Esophagus squamous epithelium (tissue), 5 donors: ENCODE results near the gene SRC. TPM values are rescaled to one million over a fixed set of nuclear protein-coding genes. Genes with fewer than 3 reads are reported as not detected.

Source experiments
- DNase-seq: peaks from one replicate; lab custom pipeline; 2025; lab: John Stamatoyannopoulos, UW
- H3K27ac ChIP-seq, 4 donors: fragments of 200-600 bp; sonication (generic); one replicate each; pipeline ENCODE4 v1.5.1; 2016 to 2019; ENCODE audit warnings: mild to moderate bottlenecking in 1 of 4
- H3K27me3 ChIP-seq, 4 donors: fragments of 200-600 bp; sonication (generic); 1 replicate in 3 of 4; 2 replicates in 1 of 4; pipeline versions ENCODE4 v1.5.1 to v1.6.0; 2017 to 2021; ENCODE audit warnings: antibody characterized with exemption in 1 of 4
- H3K36me3 ChIP-seq, 3 donors: fragments of 200-600 bp; sonication (generic); one replicate each; pipeline ENCODE4 v1.5.1; 2016 to 2019
- H3K4me1 ChIP-seq, 3 donors: fragments of 200-600 bp; sonication (generic); one replicate each; pipeline ENCODE4 v1.5.1; 2017 to 2019
- H3K4me3 ChIP-seq, 4 donors: fragments of 200-600 bp; sonication (generic); 1 replicate in 3 of 4; 2 replicates in 1 of 4; pipeline ENCODE4 v1.5.1; 2016 to 2019; ENCODE audit warnings: mild to moderate bottlenecking in 2 of 4, moderate library complexity in 1 of 4
- H3K9me3 ChIP-seq, 3 donors: fragments of 200-600 bp; sonication (generic); one replicate each; pipeline ENCODE4 v1.5.1; 2016 to 2019
- POLR2A ChIP-seq, 4 donors: fragments of 450-650 bp; IDR thresholded peaks; one replicate each; pipeline ENCODE4 v1.6.1; 2017; ENCODE audit warnings: antibody characterized with exemption in 4 of 4, mild to moderate bottlenecking in 4 of 4, moderate library complexity in 3 of 4
- WGBS, 2 donors: methylation state at CpG; one replicate each; pipeline ENCODE4 v1.1.5; 2018; 5-methylcytosine and 5-hydroxymethylcytosine counted together
- intact Hi-C: fragments of 100-400 bp; cut with DNase I; formaldehyde crosslinking; loops from one replicate; pipeline ENCODE4 v1.15.0; 2022
- total RNA-seq, 4 donors: library from RNA; depleted of rRNA; stranded (reverse); fragments of >200 nt; gene quantifications; one replicate each; pipeline ENCODE4 v1.1.0, GENCODE V29; 2016
- TF ChIP-seq, protein P1 (sequence below), 6 experiments: fragments of 450-650 bp in 4 of 6; fragments of 200-600 bp in 2 of 6; sonication (generic) in 2 of 6; IDR thresholded peaks; one replicate each; pipeline ENCODE4 v1.5.1; 2016 to 2019; ENCODE audit warnings: antibody characterized with exemption in 6 of 6, mild to moderate bottlenecking in 4 of 6, moderate library complexity in 4 of 6
- donor health status: DM: yes; HTN: yes; CAD: no.

Gene SRC
- total RNA-seq, 4 donors from 2014 or later: 32.4 to 46.5 (median 39.0) TPM

DNA sequence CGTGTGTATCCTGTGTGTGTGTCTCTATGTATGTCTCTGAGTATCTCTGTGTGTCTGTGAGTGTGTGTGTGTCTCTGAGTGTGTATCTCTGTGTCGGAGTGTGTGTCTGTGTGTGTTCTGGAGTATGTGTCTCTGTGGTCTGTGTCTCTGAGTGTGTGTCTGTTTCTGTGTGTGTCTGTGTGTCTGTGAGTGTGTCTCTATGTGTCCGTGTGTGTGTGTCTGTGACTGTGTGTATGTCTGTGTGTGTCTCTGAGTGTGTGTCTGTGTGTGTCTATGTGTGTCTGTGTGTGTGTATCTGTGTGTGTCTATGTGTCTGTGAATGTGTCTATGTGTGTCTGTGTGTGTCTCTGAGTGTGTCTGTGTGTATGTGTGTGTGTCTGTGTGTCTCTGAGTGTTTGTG is 73.4 kb downstream of the SRC start:
- intact Hi-C loops: no loop called here
- H3K27me3 ChIP-seq: peaks cover 0 to 99% (median 0%) of the 10 kb centered on the region in 4 donors
- WGBS, 2 donors: 88 to 93% methylated on average over 2 to 3 of the region's 3 CpGs

DNA sequence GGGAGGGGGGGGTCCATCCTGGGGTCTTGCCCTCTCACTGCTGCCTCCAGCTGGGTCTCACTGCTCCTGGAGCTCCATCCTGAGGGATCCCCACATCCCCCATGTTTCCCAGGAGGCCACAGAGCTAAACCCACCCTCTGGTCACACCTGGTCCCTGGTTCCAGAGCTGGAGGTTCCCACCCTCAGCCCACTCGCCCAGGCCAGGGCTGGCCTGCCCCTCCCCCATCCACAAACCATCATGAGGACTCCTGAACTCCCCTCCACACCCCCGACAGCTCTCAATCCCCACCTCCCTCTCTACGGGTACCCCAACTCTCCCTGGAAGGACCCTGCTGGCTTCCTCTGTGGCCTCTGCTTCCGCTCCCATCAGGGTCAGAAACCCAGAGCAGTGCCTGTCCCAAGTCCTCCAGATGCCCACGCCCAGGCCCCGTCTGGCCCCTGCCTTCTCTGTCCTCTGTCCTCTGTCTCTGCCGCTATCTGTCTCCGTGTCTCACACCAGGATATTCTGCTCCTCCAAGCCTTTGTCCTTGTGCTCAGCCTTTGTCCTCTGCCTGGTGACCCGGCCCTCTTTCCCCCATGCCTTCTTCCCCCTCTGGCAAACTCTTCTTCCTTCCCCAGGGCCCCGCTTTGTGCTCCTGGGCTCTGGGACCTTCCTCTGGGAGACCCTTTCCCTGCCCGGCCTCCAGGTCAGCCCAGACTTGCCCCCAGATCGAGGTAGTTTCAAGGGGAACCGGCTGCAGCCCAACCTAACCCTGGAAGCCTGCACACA is 74.0 kb downstream of the SRC start:
- H3K27me3 ChIP-seq: peaks cover 0 to 99% (median 0%) of the 10 kb centered on the region in 4 donors
- no peaks in the 10 kb centered on the region for H3K36me3 ChIP-seq
- intact Hi-C loops: no loop called here
- H3K4me3 ChIP-seq: no peak overlapping the region
- TF ChIP-seq POLR2A (IDR thresholded peaks at IDR 0.05): no peak
- TF ChIP-seq, protein P1, sequence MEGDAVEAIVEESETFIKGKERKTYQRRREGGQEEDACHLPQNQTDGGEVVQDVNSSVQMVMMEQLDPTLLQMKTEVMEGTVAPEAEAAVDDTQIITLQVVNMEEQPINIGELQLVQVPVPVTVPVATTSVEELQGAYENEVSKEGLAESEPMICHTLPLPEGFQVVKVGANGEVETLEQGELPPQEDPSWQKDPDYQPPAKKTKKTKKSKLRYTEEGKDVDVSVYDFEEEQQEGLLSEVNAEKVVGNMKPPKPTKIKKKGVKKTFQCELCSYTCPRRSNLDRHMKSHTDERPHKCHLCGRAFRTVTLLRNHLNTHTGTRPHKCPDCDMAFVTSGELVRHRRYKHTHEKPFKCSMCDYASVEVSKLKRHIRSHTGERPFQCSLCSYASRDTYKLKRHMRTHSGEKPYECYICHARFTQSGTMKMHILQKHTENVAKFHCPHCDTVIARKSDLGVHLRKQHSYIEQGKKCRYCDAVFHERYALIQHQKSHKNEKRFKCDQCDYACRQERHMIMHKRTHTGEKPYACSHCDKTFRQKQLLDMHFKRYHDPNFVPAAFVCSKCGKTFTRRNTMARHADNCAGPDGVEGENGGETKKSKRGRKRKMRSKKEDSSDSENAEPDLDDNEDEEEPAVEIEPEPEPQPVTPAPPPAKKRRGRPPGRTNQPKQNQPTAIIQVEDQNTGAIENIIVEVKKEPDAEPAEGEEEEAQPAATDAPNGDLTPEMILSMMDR (IDR thresholded peaks at IDR 0.05): no peak
- H3K9me3 ChIP-seq: no peaks in the 10 kb centered on the region
- no peak overlapping the region for H3K27ac ChIP-seq
- peaks cover 0 to 12% (median 0%) of the 10 kb centered on the region in 3 donors for H3K4me1 ChIP-seq
- no peak for DNase-seq
- 83 to 85% methylated on average over 12 to 13 of the region's 13 CpGs for WGBS, 2 donors

More for the DNA sequence above, 73.4 kb downstream of the SRC start:
- TF ChIP-seq, protein P1 (IDR thresholded peaks at IDR 0.05): no peak
- TF ChIP-seq POLR2A (IDR thresholded peaks at IDR 0.05): no peak
- no peak overlapping the region for H3K4me3 ChIP-seq
- no peak for DNase-seq
- H3K9me3 ChIP-seq: no peaks in the 10 kb centered on the region
- H3K4me1 ChIP-seq: peaks cover 0 to 17% (median 0%) of the 10 kb centered on the region in 3 donors
- H3K27ac ChIP-seq: no peak overlapping the region
- H3K36me3 ChIP-seq: no peaks in the 10 kb centered on the region

DNA sequence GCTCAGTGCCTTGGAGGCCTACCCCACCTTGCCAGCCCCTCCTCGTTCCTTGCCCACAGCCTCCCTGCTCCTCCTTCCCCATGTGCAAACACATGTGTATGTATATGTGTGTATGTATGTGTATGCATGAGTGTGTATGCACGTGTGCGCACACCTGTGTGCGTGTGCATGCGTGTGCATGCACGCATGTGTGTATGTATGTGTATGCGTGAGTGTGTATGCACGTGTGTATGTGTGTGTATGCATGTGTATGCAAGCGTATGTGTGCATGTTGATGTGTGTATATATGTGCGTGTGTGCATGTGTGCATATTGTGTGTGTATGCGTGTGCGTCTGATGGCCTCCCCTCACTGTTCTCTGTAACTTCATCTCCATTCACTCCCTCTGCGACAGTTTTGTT is 74.7 kb downstream of the SRC start:
- Histone ChIP-seq H3K4me3 (no peak overlapping the region), H3K27ac (no peak overlapping the region), H3K27me3 (peaks cover 0 to 99% (median 0%) of the 10 kb centered on the region in 4 donors), H3K36me3 (no peaks in the 10 kb centered on the region), H3K4me1 (peaks cover 0 to 12% (median 0%) of the 10 kb centered on the region in 3 donors), H3K9me3 (no peaks in the 10 kb centered on the region)
- DNase-seq: no peak
- intact Hi-C loops: no loop called here
- TF ChIP-seq POLR2A (IDR thresholded peaks at IDR 0.05): no peak
- TF ChIP-seq, protein P1 (IDR thresholded peaks at IDR 0.05): no peak
- 87 to 97% methylated on average over 11 to 13 of the region's 13 CpGs for WGBS, 2 donors

DNA sequence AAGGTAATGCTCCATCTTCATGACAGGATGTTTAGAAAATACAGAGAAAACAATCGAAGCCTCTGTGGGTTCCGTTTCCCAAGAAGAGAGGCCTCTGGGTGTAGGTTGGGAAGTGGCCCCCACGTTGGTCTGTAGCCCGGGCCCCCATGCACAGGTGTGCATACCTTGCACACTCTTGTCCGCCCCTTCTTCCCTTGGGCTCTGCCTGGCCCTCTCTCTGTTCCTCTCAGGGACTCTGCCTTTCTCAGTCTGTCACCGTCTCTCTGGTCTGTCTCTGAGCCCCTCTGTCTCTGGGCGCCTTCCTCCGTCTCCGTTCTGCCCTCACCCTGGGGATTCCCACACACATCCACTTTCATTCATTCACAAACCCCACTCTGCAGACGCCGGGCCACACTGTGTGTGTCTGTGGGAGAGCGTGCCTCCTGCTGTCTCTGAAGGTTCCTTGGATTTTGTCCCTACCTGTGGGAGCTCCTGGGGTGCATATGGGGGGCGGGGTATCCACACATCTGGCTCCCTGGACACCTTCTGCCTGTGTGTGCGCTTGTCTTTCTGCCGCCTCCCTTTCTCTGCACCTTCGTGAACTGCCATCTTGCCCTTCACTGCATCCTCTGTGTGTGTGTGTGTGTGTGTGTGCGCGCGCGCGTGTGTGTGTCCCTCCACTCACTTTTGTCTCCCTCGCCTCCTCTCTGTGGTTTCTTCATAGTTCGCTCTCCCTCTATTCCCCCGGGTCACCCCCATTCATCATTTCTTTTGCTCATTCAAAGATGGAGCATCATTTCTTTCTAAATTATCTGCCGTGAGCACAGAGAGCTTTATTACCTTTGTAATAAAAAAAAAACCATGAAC is 75.3 kb downstream of the SRC start:
- TF ChIP-seq, protein P1 (IDR thresholded peaks at IDR 0.05): no peak
- TF ChIP-seq POLR2A (IDR thresholded peaks at IDR 0.05): no peak
- WGBS, 2 donors: 66 to 73% methylated on average over 25 of the region's 25 CpGs
- H3K4me3 ChIP-seq: no peak overlapping the region
- H3K36me3 ChIP-seq: no peaks in the 10 kb centered on the region
- H3K4me1 ChIP-seq: peaks cover 0 to 8% (median 0%) of the 10 kb centered on the region in 3 donors
- H3K27me3 ChIP-seq: peaks cover 0 to 96% (median 0%) of the 10 kb centered on the region in 4 donors
- H3K9me3 ChIP-seq: no peaks in the 10 kb centered on the region
- no peak for DNase-seq
- intact Hi-C loops: no loop called here
- H3K27ac ChIP-seq: no peak overlapping the region
